Common myeloid progenitor, CD34-positive (primary cell): ENCODE data around the gene SPATA2L.

Experiments
- CTCF ChIA-PET: fragments of 350-600 bp; sonication (Branson Sonifier 250); formaldehyde crosslinking; loops from one replicate; lab custom pipeline; 2021; ENCODE audit warnings: antibody characterized with exemption; lab: Charles Lee
- POLR2A ChIA-PET: fragments of 350-600 bp; sonication (Branson Sonifier 250); formaldehyde crosslinking; loops from one replicate; lab custom pipeline; 2021; ENCODE audit warnings: antibody characterized with exemption; lab: Charles Lee
- DNase-seq, 3 donors: peaks; one replicate each; pipeline versions ENCODE4 v3.0.0 to v3.0.0-alpha.2; 2013
- H3K27ac ChIP-seq, 2 experiments: 1 replicate in 1 of 2; 2 replicates in 1 of 2; pipeline ENCODE4 v1.7.0; 2013; ENCODE audit warnings: inconsistent platforms in 2 of 2, low read length in 2 of 2, mild to moderate bottlenecking in 2 of 2, low read depth in 1 of 2, moderate library complexity in 1 of 2; ENCODE audit not compliant: severe bottlenecking in 2 of 2, insufficient read depth in 1 of 2, poor library complexity in 1 of 2
- H3K27me3 ChIP-seq, 5 experiments: replicated peaks in 2 of 5; 1 replicate in 3 of 5; 2 replicates in 2 of 5; pipeline versions ENCODE4 v1.6.1 to v1.7.0; 2013; ENCODE audit warnings: low read length in 4 of 5, mild to moderate bottlenecking in 2 of 5, moderate library complexity in 2 of 5, inconsistent platforms in 1 of 5; ENCODE audit not compliant: insufficient read depth in 5 of 5, control insufficient read depth in 4 of 5
- H3K36me3 ChIP-seq, 4 experiments: 1 replicate in 2 of 4; 2 replicates in 2 of 4; pipeline versions ENCODE4 v1.6.1 to v1.7.0; 2013; ENCODE audit warnings: low read length in 3 of 4, control low read depth in 1 of 4, mild to moderate bottlenecking in 1 of 4; ENCODE audit not compliant: control insufficient read depth in 4 of 4, insufficient read depth in 4 of 4
- H3K4me1 ChIP-seq, 4 experiments: 1 replicate in 3 of 4; 2 replicates in 1 of 4; pipeline versions ENCODE4 v1.6.1 to v1.7.1; 2013; ENCODE audit warnings: low read length in 3 of 4, mild to moderate bottlenecking in 3 of 4, control low read depth in 1 of 4, inconsistent platforms in 1 of 4, moderate library complexity in 1 of 4; ENCODE audit not compliant: control insufficient read depth in 4 of 4, insufficient read depth in 4 of 4; ENCODE audit errors: control extremely low read depth in 1 of 4
- H3K4me3 ChIP-seq, 7 experiments: 1 replicate in 4 of 7; 2 replicates in 3 of 7; pipeline versions ENCODE4 v1.5.1 to v1.7.0; 2013; ENCODE audit warnings: mild to moderate bottlenecking in 7 of 7, low read length in 6 of 7, moderate library complexity in 6 of 7, inconsistent platforms in 2 of 7, low read depth in 2 of 7, control low read depth in 1 of 7; ENCODE audit not compliant: insufficient read depth in 4 of 7, control insufficient read depth in 1 of 7; ENCODE audit errors: extremely low read depth in 1 of 7
- H3K9me3 ChIP-seq, 5 experiments: 1 replicate in 4 of 5; 2 replicates in 1 of 5; pipeline versions ENCODE4 v1.6.1 to v1.7.1; 2013; ENCODE audit warnings: low read length in 4 of 5, mild to moderate bottlenecking in 2 of 5, inconsistent platforms in 1 of 5, low read depth in 1 of 5, moderate library complexity in 1 of 5; ENCODE audit not compliant: control insufficient read depth in 4 of 5, insufficient read depth in 2 of 5; ENCODE audit errors: control extremely low read depth in 1 of 5
- WGBS: methylation state at CpG from one replicate; pipeline ENCODE4 v1.1.5; 2013; ENCODE audit not compliant: insufficient coverage; 5-methylcytosine and 5-hydroxymethylcytosine counted together

The SPATA2L gene

DNA sequence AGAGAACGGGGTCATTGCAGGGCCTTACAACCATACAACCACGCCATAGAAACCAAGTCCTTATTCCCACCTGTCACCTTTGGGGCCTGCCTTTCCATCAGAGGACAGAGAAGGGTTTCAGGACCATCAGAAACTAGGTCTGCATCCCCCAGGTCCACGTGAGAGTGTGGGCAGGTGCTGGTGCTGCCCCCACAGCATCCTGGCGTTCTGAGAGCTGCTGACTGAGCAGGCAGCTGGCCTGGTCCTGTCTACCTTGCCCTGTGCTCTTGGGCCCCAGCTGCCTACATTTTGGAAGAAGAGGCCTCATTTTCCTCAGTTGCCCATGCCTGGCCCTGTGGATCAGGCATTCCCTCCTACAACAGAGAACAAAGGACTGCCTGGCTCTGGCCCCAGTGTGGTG is 41.4 kb upstream of the SPATA2L start:
- POLR2A ChIA-PET = no interaction called here
- H3K9me3 ChIP-seq = no peaks in the 10 kb centered on the region
- DNase-seq = no peak
- CTCF ChIA-PET = interaction anchor here (3.0 kb wide), 1 partner anchor 37 kb away, joined by 16 read pairs; no protein-coding TSS in a partner anchor
- H3K4me1 ChIP-seq = no peaks in the 10 kb centered on the region
- H3K27me3 ChIP-seq = no peaks in the 10 kb centered on the region
- H3K4me3 ChIP-seq = no peak overlapping the region
- 97% methylated on average over 2 of the region's 4 CpGs for WGBS
- peaks cover 8 to 89% (median 71%) of the 10 kb centered on the region in 4 experiments for H3K36me3 ChIP-seq
- no peak overlapping the region for H3K27ac ChIP-seq

DNA sequence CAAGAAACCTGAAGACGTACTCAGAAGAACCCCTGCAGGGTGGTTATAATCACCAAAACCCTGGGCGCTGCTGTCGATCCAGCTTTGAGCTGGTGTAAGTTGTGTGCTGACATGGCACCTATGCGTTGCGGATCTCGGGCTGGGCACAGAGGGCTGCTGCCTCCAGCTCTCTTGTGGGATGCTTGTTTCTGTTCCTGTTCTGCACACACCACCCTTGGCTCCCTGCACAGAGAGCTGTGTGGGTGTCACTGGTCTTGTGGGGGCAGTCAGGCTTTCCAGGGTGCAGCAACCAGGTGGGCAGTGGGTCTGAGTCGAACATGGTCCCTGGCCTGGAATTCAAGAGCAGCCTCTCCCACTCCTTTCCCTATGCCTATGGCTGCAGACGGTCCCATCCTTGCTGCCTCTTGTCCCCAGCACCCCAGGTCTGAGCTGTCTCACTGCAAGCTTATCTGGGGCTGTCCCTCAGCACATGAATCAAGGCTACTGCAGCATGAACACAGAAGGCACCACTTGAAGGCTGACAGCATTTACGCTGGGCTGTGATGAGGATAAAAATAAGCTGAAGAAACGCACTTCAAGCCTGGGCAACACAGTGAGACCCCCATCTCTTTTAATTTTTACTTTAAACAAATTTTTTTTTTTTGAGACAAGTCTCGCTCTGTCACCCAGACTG is 40.0 kb upstream of the SPATA2L start:
- peaks cover 8 to 93% (median 72%) of the 10 kb centered on the region in 4 experiments for H3K36me3 ChIP-seq
- POLR2A ChIA-PET = interaction anchor here (1.3 kb wide), 1 partner anchor 19 kb away, joined by 5 read pairs; no protein-coding TSS in a partner anchor
- H3K4me1 ChIP-seq = no peaks in the 10 kb centered on the region

DNA sequence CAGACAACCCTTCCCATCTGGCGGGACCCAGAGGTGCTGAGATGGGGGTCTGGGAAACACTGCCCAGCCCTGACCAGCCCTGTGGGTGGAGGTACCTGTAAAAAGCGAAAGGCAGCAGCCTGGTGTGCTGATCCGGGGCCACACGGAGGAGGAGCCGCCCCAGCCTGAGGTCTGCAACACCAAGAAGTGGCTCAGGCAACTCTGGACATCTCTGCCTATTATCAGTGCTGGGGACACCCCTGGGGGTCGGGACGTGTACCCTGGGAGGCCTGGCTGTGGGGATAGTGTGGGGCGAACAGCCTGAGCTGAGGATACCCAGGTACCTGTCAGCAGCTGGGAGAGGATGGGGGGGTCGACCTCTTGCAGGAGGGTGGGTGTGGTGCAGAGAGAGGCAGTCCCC is 37.9 kb upstream of the SPATA2L start:
- DNase-seq = no peak
- POLR2A ChIA-PET = no interaction called here
- Histone ChIP-seq H3K4me1 (no peaks in the 10 kb centered on the region), H3K9me3 (no peaks in the 10 kb centered on the region), H3K4me3 (no peak overlapping the region), H3K27ac (no peak overlapping the region), H3K27me3 (no peaks in the 10 kb centered on the region), H3K36me3 (peaks cover 9 to 94% (median 67%) of the 10 kb centered on the region in 4 experiments)
- 93% methylated on average over 8 of the region's 9 CpGs for WGBS
- CTCF ChIA-PET = interaction anchor here (1.1 to 1.3 kb wide), 4 partner anchors 33 to 121 kb away, joined by 3 to 4 read pairs (median 4); no protein-coding TSS in a partner anchor

More for the DNA sequence above, 40.0 kb upstream of the SPATA2L start:
- 93% methylated on average over 9 of the region's 11 CpGs for WGBS
- no peaks in the 10 kb centered on the region for H3K9me3 ChIP-seq
- H3K4me3 ChIP-seq = no peak overlapping the region
- CTCF ChIA-PET = interaction anchor here (0.9 to 3.0 kb wide), 5 partner anchors 10 to 119 kb away, joined by 3 to 16 read pairs (median 4); no protein-coding TSS in a partner anchor
- no peaks in the 10 kb centered on the region for H3K27me3 ChIP-seq
- no peak for DNase-seq
- no peak overlapping the region for H3K27ac ChIP-seq

- ChIA-PET CTCF (interaction anchor here (0.7 to 1.3 kb wide), 6 partner anchors 15 to 121 kb away, joined by 3 to 4 read pairs (median 4); no protein-coding TSS in a partner anchor), POLR2A (no interaction called here)
- no peak overlapping the region for H3K4me3 ChIP-seq
- no peaks in the 10 kb centered on the region for H3K4me1 ChIP-seq
- no peaks in the 10 kb centered on the region for H3K9me3 ChIP-seq
- no peak overlapping the region for H3K27ac ChIP-seq
- 91% methylated on average over 20 of the region's 20 CpGs for WGBS
- no peak for DNase-seq
- H3K27me3 ChIP-seq = no peaks in the 10 kb centered on the region
- H3K36me3 ChIP-seq = peaks cover 12 to 93% (median 70%) of the 10 kb centered on the region in 4 experiments
Observed at GRCh38 chr16:89738538-89739317, 37.2 kb upstream of the SPATA2L start.

- 96% methylated on average over 8 of the region's 14 CpGs for WGBS
- CTCF ChIA-PET = interaction anchor here (0.7 to 1.3 kb wide), 3 partner anchors 14 to 54 kb away, joined by 3 to 4 read pairs (median 3); no protein-coding TSS in a partner anchor
- Histone ChIP-seq H3K4me1 (no peaks in the 10 kb centered on the region), H3K27ac (no peak overlapping the region), H3K4me3 (no peak overlapping the region), H3K27me3 (no peaks in the 10 kb centered on the region), H3K9me3 (no peaks in the 10 kb centered on the region), H3K36me3 (peaks cover 12 to 95% (median 74%) of the 10 kb centered on the region in 4 experiments)
- DNase-seq = no peak
- POLR2A ChIA-PET = no interaction called here
Observed at GRCh38 chr16:89738072-89738377, 36.5 kb upstream of the SPATA2L start.

DNA sequence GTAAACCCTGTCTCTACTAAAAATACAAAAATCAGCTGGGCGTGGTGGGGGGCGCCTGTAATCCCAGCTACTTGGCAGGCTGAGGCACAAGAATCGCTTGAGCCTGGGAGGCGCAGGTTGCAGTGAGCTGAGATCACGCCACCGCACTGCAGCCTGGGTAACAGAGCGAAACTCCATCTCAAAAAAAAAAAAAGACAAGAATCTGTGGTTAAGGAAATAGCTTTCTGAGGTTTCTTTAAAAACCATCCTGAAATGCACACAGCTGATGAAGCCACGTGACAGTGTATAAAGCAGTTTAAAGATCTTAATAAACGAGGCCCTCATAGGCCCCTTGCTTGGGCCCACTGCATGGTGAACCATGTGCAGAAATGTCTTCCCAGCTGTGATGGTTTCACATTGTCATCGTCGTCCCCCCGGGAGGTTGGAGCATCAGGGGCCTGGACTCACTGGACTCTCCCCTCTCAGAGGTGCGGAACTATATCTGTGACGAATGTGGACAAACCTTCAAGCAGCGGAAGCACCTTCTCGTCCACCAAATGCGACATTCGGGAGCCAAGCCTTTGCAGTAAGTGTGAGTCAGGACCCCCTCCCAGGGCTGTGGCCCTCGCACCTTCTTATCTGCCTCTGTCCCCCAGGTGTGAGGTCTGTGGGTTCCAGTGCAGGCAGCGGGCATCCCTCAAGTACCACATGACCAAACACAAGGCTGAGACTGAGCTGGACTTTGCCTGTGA is 36.0 kb upstream of the SPATA2L start:
- H3K27me3 ChIP-seq = no peaks in the 10 kb centered on the region
- H3K4me1 ChIP-seq = no peaks in the 10 kb centered on the region
- no peak overlapping the region for H3K4me3 ChIP-seq
- no peaks in the 10 kb centered on the region for H3K9me3 ChIP-seq
- no peak overlapping the region for H3K27ac ChIP-seq
- WGBS = 85% methylated on average over 18 of the region's 20 CpGs
- ChIA-PET POLR2A (interaction anchor here (1.3 kb wide), 1 partner anchor 14 kb away, joined by 6 read pairs; no protein-coding TSS in a partner anchor), CTCF (interaction anchor here (1.0 kb wide), 2 partner anchors 11 to 12 kb away, joined by 3 read pairs; no protein-coding TSS in a partner anchor)
- H3K36me3 ChIP-seq = peaks cover 12 to 95% (median 76%) of the 10 kb centered on the region in 4 experiments
- DNase-seq = peak in 2 of 3 donors; percentile 52 to 57
